Esophagus muscularis mucosa (tissue), 4 donors: Measurements from ENCODE around the gene DMRTB1. TPM values are rescaled to one million over a fixed set of nuclear protein-coding genes. Genes with fewer than 3 reads are reported as not detected.

Experiments
- DNase-seq: peaks from one replicate; pipeline ENCODE4 v3.0.0-alpha.2; 2017; ENCODE audit errors: extremely low spot score
- H3K27ac ChIP-seq, 4 donors: fragments of 200-600 bp; sonication (generic); replicated peaks in 1 of 4; 1 replicate in 3 of 4; 2 replicates in 1 of 4; pipeline ENCODE4 v1.5.1; 2016 to 2019; ENCODE audit warnings: mild to moderate bottlenecking in 1 of 4
- H3K27me3 ChIP-seq, 4 donors: fragments of 200-600 bp; sonication (generic); one replicate each; pipeline versions ENCODE4 v1.5.1 to v1.6.0; 2016 to 2019
- H3K36me3 ChIP-seq, 4 donors: fragments of 200-600 bp; sonication (generic); one replicate each; pipeline ENCODE4 v1.5.1; 2016 to 2019
- H3K4me1 ChIP-seq, 4 donors: fragments of 200-600 bp; sonication (generic); one replicate each; pipeline ENCODE4 v1.5.1; 2016 to 2019
- H3K4me3 ChIP-seq, 4 donors: fragments of 200-600 bp; sonication (generic); 1 replicate in 2 of 4; 2 replicates in 2 of 4; pipeline ENCODE4 v1.5.1; 2016 to 2019; ENCODE audit warnings: mild to moderate bottlenecking in 4 of 4, moderate library complexity in 1 of 4
- H3K9me3 ChIP-seq, 4 donors: fragments of 200-600 bp; sonication (generic); 1 replicate in 3 of 4; 2 replicates in 1 of 4; pipeline ENCODE4 v1.5.1; 2016 to 2019
- CTCF ChIP-seq, 3 experiments: fragments of 200-600 bp in 2 of 3; fragments of 450-650 bp in 1 of 3; sonication (generic) in 2 of 3; IDR thresholded peaks; one replicate each; pipeline ENCODE4 v1.5.1; 2017 to 2019; ENCODE audit warnings: antibody characterized with exemption in 3 of 3, mild to moderate bottlenecking in 2 of 3, moderate library complexity in 1 of 3
- EP300 ChIP-seq: sonication (generic); formaldehyde crosslinking; IDR thresholded peaks from one replicate; pipeline ENCODE4 v1.6.1; 2017; ENCODE audit warnings: antibody characterized with exemption
- POLR2A ChIP-seq: fragments of 450-650 bp; IDR thresholded peaks from one replicate; pipeline ENCODE4 v1.6.1; 2017; ENCODE audit warnings: antibody characterized with exemption, moderate library complexity, mild to moderate bottlenecking, low read depth
- POLR2AphosphoS5 ChIP-seq, 2 donors: sonication (generic); formaldehyde crosslinking; IDR thresholded peaks; one replicate each; pipeline ENCODE4 v1.6.1; 2017; ENCODE audit warnings: antibody characterized with exemption in 2 of 2
- WGBS: methylation state at CpG from one replicate; pipeline ENCODE4 v1.1.5; 2018; 5-methylcytosine and 5-hydroxymethylcytosine counted together
- intact Hi-C: fragments of 100-400 bp; cut with DNase I; formaldehyde crosslinking; loops from one replicate; pipeline ENCODE4 v1.15.1; 2023
- total RNA-seq, 4 donors: library from RNA; depleted of rRNA; stranded (reverse); fragments of >200 nt; gene quantifications; one replicate each; pipeline versions ENCODE4 v1.1.0 to v1.2.1, GENCODE V29; 2016

DMRTB1 gene
- total RNA-seq, 4 donors from 2014 or later: not detected

GRCh38 chr1:53430261-53430660, 28.9 kb upstream of the DMRTB1 start:
- DNase-seq: no peak
- intact Hi-C loops: no loop called here
- no peak for TF ChIP-seq POLR2A
- TF ChIP-seq EP300: no peak
- no peak for TF ChIP-seq POLR2AphosphoS5 (IDR thresholded peaks at IDR 0.05)
- no peak for TF ChIP-seq CTCF (IDR thresholded peaks at IDR 0.05)
- WGBS: 56% methylated on average over 5 of the region's 5 CpGs
- Histone ChIP-seq H3K9me3 (no peaks in the 10 kb centered on the region), H3K27me3 (peaks cover 0 to 34% (median 0%) of the 10 kb centered on the region in 4 donors), H3K36me3 (no peaks in the 10 kb centered on the region), H3K27ac (no peak overlapping the region), H3K4me3 (no peak overlapping the region), H3K4me1 (no peaks in the 10 kb centered on the region)

- Histone ChIP-seq H3K27ac (no peak overlapping the region), H3K36me3 (no peaks in the 10 kb centered on the region), H3K4me3 (no peak overlapping the region), H3K9me3 (no peaks in the 10 kb centered on the region), H3K4me1 (no peaks in the 10 kb centered on the region), H3K27me3 (peaks cover 0 to 36% (median 0%) of the 10 kb centered on the region in 4 donors)
- DNase-seq: no peak
- intact Hi-C loops: no loop called here
- TF ChIP-seq EP300 (no peak), POLR2AphosphoS5 (IDR thresholded peaks at IDR 0.05) (no peak), CTCF (IDR thresholded peaks at IDR 0.05) (no peak), POLR2A (no peak)
Measured at GRCh38 chr1:53430779-53431178, 28.4 kb upstream of the DMRTB1 start.

- no peak for DNase-seq
- no peak for TF ChIP-seq POLR2AphosphoS5 (IDR thresholded peaks at IDR 0.05)
- no peak for TF ChIP-seq POLR2A
- TF ChIP-seq EP300: no peak
- TF ChIP-seq CTCF (IDR thresholded peaks at IDR 0.05): no peak
Measured at GRCh38 chr1:53431244-53431643, 28.0 kb upstream of the DMRTB1 start.

GRCh38 chr1:53431805-53432565, 27.2 kb upstream of the DMRTB1 start:
- Histone ChIP-seq H3K4me1 (no peaks in the 10 kb centered on the region), H3K36me3 (no peaks in the 10 kb centered on the region), H3K4me3 (no peak overlapping the region), H3K27me3 (peaks cover 0 to 32% (median 0%) of the 10 kb centered on the region in 4 donors), H3K9me3 (no peaks in the 10 kb centered on the region), H3K27ac (no peak overlapping the region)
- TF ChIP-seq POLR2AphosphoS5 (IDR thresholded peaks at IDR 0.05) (no peak), EP300 (no peak), POLR2A (no peak), CTCF (IDR thresholded peaks at IDR 0.05) (no peak)
- 59% methylated on average over 5 of the region's 5 CpGs for WGBS
- no peak for DNase-seq
- intact Hi-C loops: no loop called here

More at GRCh38 chr1:53431244-53431643, 28.0 kb upstream of the DMRTB1 start:
- Histone ChIP-seq H3K9me3 (no peaks in the 10 kb centered on the region), H3K36me3 (no peaks in the 10 kb centered on the region), H3K27me3 (peaks cover 0 to 36% (median 0%) of the 10 kb centered on the region in 4 donors), H3K27ac (no peak overlapping the region), H3K4me1 (no peaks in the 10 kb centered on the region), H3K4me3 (no peak overlapping the region)
- 91% methylated on average over 4 of the region's 4 CpGs for WGBS
- intact Hi-C loops: no loop called here
